Adrenal gland (tissue), 12 donors: ENCODE measurements around the gene FGD3. TPM values are rescaled to one million over a fixed set of nuclear protein-coding genes. Genes with fewer than 3 reads are reported as not detected.

ENCODE experiments used
- DNase-seq, 7 donors: peaks; one replicate each; pipeline ENCODE4 v3.0.0-alpha.2; 2019 to 2020
- H3K27ac ChIP-seq, 5 donors: fragments of 200-600 bp; sonication (generic) in 4 of 5; 1 replicate in 3 of 5; 2 replicates in 2 of 5; pipeline versions ENCODE4 v1.5.1 to v1.8.0; 2016 to 2020; ENCODE audit warnings: mild to moderate bottlenecking in 1 of 5
- H3K27me3 ChIP-seq: fragments of 200-600 bp; 2 replicates; pipeline ENCODE4 v1.8.0; 2021
- H3K36me3 ChIP-seq, 2 donors: fragments of 200-600 bp; replicated peaks in 1 of 2; 1 replicate in 1 of 2; 2 replicates in 1 of 2; pipeline versions ENCODE4 v1.5.1 to v1.8.0; 2018 to 2022
- H3K4me1 ChIP-seq, 2 donors: fragments of 200-600 bp; replicated peaks in 1 of 2; 1 replicate in 1 of 2; 2 replicates in 1 of 2; pipeline versions ENCODE4 v1.5.1 to v1.8.0; 2018 to 2021
- H3K4me3 ChIP-seq, 4 donors: fragments of 200-600 bp; sonication (generic) in 3 of 4; one replicate each; pipeline ENCODE4 v1.5.1; 2016 to 2018
- H3K9me3 ChIP-seq, 3 donors: fragments of 200-600 bp; sonication (generic) in 1 of 3; replicated peaks in 1 of 3; 1 replicate in 2 of 3; 2 replicates in 1 of 3; pipeline versions ENCODE4 v1.5.1 to v1.8.0; 2016 to 2021
- POLR2A ChIP-seq, 2 donors: fragments of 450-650 bp; IDR thresholded peaks; one replicate each; pipeline ENCODE4 v1.6.1; 2017; ENCODE audit warnings: antibody characterized with exemption in 2 of 2, mild to moderate bottlenecking in 2 of 2, moderate library complexity in 1 of 2
- WGBS, 4 donors: extraction: QIAGEN DNeasy Blood & Tissue Kit in 2 of 4; methylation state at CpG; one replicate each; pipeline versions ENCODE4 v1.1.5 to v1.1.7; 2013 to 2017; 5-methylcytosine and 5-hydroxymethylcytosine counted together
- intact Hi-C, 2 donors: fragments of 100-400 bp; cut with DNase I; formaldehyde crosslinking; loops; one replicate each; pipeline versions ENCODE4 v1.14.1 to v1.15.0; 2022 to 2023
- polyA plus RNA-seq, 3 donors: library from polyadenylated mRNA; stranded (reverse); fragments of 200-250 nt in 2 of 3; fragments of 350-450 nt in 1 of 3; fragmentation: Illumina TruSeq in 1 of 3; extraction: RNeasy Lipid Tissue Mini Kit (QIAGEN cat#74804) in 1 of 3; gene quantifications; one replicate each; pipeline ENCODE4 v1.2.3, GENCODE V29; 2013 to 2014
- total RNA-seq, 9 donors: library from RNA; depleted of rRNA in 4 of 9; stranded (reverse); fragments of >200 nt in 4 of 9; fragments of 120-200 nt in 1 of 9; fragmentation: NEBNext Ultra II Directional in 1 of 9; extraction: Animal tissue kit (Norgen Biotek cat#: 25700) in 1 of 9; gene quantifications; one replicate each; pipeline versions ENCODE4 v1.1.0 to v1.2.4, GENCODE V29; 2013 to 2023
- TF ChIP-seq, protein P1 (sequence below), 6 experiments: fragments of 450-650 bp in 4 of 6; fragments of 200-600 bp in 2 of 6; sonication (generic) in 1 of 6; IDR thresholded peaks; 1 replicate in 5 of 6; 2 replicates in 1 of 6; pipeline versions ENCODE4 v1.5.1 to v1.8.0; 2016 to 2021; ENCODE audit warnings: antibody characterized with exemption in 6 of 6, mild to moderate bottlenecking in 2 of 6, moderate library complexity in 1 of 6
- donor health status: healthy with polysubstance abuse.
- donor health status: Bipolar disorder and iron deficiency.
- donor health status: DM: yes; HTN: yes; CAD: no.
- donor health status: DM: no; HTN: no; CAD: no.
- donor health status: DM: no; HTN: no; CAD: no.
- donor health status: DM: yes; HTN: yes; CAD: no.

FGD3 gene
- total and polyA plus RNA-seq, 12 donors, result 0.89 to 7.6 (median 5.6) TPM

GRCh38 chr9:93035106-93035660, 87.9 kb downstream of the FGD3 start:
- 86 to 94% (median 92%) methylated on average over 3 to 19 of the region's 19 CpGs for WGBS, 4 donors
- no peak for TF ChIP-seq POLR2A (IDR thresholded peaks at IDR 0.05)
- DNase-seq, result no peak
- Histone ChIP-seq H3K9me3 (no peaks in the 10 kb centered on the region), H3K4me3 (no peak overlapping the region), H3K4me1 (no peaks in the 10 kb centered on the region), H3K27me3 (no peaks in the 10 kb centered on the region), H3K36me3 (no peaks in the 10 kb centered on the region), H3K27ac (no peak overlapping the region)
- intact Hi-C loops, result no loop called here

- TF ChIP-seq, protein P1, sequence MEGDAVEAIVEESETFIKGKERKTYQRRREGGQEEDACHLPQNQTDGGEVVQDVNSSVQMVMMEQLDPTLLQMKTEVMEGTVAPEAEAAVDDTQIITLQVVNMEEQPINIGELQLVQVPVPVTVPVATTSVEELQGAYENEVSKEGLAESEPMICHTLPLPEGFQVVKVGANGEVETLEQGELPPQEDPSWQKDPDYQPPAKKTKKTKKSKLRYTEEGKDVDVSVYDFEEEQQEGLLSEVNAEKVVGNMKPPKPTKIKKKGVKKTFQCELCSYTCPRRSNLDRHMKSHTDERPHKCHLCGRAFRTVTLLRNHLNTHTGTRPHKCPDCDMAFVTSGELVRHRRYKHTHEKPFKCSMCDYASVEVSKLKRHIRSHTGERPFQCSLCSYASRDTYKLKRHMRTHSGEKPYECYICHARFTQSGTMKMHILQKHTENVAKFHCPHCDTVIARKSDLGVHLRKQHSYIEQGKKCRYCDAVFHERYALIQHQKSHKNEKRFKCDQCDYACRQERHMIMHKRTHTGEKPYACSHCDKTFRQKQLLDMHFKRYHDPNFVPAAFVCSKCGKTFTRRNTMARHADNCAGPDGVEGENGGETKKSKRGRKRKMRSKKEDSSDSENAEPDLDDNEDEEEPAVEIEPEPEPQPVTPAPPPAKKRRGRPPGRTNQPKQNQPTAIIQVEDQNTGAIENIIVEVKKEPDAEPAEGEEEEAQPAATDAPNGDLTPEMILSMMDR (IDR thresholded peaks at IDR 0.05), result no peak
- no peak for TF ChIP-seq POLR2A (IDR thresholded peaks at IDR 0.05)
- WGBS, 4 donors, result 77 to 87% (median 83%) methylated on average over 6 to 13 of the region's 13 CpGs
- intact Hi-C loops, result no loop called here
These were observed 88.6 kb downstream of the FGD3 start for GRCh38 chr9:93035821-93036351.

GRCh38 chr9:93036887-93037475, 89.7 kb downstream of the FGD3 start:
- Histone ChIP-seq H3K4me1 (no peaks in the 10 kb centered on the region), H3K27me3 (no peaks in the 10 kb centered on the region), H3K9me3 (no peaks in the 10 kb centered on the region), H3K36me3 (no peaks in the 10 kb centered on the region), H3K27ac (no peak overlapping the region), H3K4me3 (no peak overlapping the region)
- no peak for DNase-seq
- intact Hi-C loops, result no loop called here
- WGBS, 4 donors, result 79 to 84% (median 83%) methylated on average over 7 to 13 of the region's 13 CpGs
- TF ChIP-seq, protein P1 (IDR thresholded peaks at IDR 0.05), result no peak
- TF ChIP-seq POLR2A (IDR thresholded peaks at IDR 0.05), result no peak

More at GRCh38 chr9:93035821-93036351, 88.6 kb downstream of the FGD3 start:
- Histone ChIP-seq H3K27ac (no peak overlapping the region), H3K36me3 (no peaks in the 10 kb centered on the region), H3K4me1 (no peaks in the 10 kb centered on the region), H3K9me3 (no peaks in the 10 kb centered on the region), H3K27me3 (no peaks in the 10 kb centered on the region), H3K4me3 (no peak overlapping the region)
- DNase-seq, result no peak

DNA sequence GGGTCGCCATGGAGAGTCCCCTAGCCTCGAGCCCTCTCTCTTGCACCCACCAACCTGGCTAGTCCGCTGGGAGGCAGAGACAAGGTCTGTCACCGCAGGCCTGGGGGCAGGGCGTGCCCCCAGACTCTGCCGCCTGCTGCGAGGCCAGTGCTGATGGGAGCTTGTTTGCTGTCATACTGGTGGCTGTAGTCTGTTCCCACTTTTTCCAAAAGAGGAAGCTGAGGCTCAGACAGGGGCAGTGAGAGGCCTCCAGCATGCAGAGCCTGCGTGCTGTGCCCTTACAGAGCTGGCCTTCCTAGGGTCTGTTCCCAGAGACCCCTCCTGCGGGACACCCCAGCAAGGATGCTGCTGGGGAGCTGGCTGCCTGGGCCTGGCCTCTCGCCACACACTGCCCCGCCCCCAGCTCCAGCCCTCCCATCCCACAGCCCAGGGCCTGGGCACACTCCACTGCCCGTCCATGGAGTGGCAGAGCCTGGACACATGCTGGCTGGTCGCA, 90.2 kb downstream of the FGD3 start:
- TF ChIP-seq POLR2A (IDR thresholded peaks at IDR 0.05), result no peak
- TF ChIP-seq, protein P1 (IDR thresholded peaks at IDR 0.05), result no peak
- Histone ChIP-seq H3K36me3 (no peaks in the 10 kb centered on the region), H3K27ac (no peak overlapping the region), H3K9me3 (no peaks in the 10 kb centered on the region), H3K4me3 (no peak overlapping the region), H3K27me3 (no peaks in the 10 kb centered on the region), H3K4me1 (no peaks in the 10 kb centered on the region)
- no peak for DNase-seq
- intact Hi-C loops, result no loop called here
- whole genome bisulfite sequencing, 4 donors, result 76 to 94% (median 78%) methylated on average over 4 to 13 of the region's 13 CpGs
